K562 (cell line): Measurements from ENCODE around the gene SRPK2. TPM values are rescaled to one million over a fixed set of nuclear protein-coding genes. Genes with fewer than 3 reads are reported as not detected.
"Not testable (repeated sequence)": the region's sequence is repeated elsewhere in the genome, so short reads cannot be mapped to it uniquely, and the experiment has no call there.

ENCODE experiments used
- ATAC-seq: fragments of 200-7000 bp; cut with Tn5 transposase; 3 replicates; pipeline ENCODE4 v1.9.1; 2020; ENCODE audit warnings: moderate library complexity
- BruUV-seq: library from RNA; stranded (reverse); fragments of 400-500 nt; replicated peaks from 2 replicates; lab custom pipeline; 2021; lab: Mats Ljungman, UMichigan
- CTCF ChIA-PET: fragments of 300-600 bp; formaldehyde crosslinking; extraction: SDS; loops from one replicate; lab custom pipeline; 2021; ENCODE audit warnings: low intra/inter-chr PET ratio; lab: Yijun Ruan, JAX
- POLR2A ChIA-PET: fragments of 300-600, 350-650 bp; sonication (Branson Sonifier 250); formaldehyde crosslinking; extraction: SDS; loops from one replicate; lab custom pipeline; 2021; ENCODE audit warnings: antibody characterized with exemption, inconsistent platforms; lab: Yijun Ruan, JAX
- DNase-seq, 4 experiments: peaks; one replicate each; pipeline versions ENCODE4 v3.0.0 to v3.0.0-alpha.2; 2011 to 2018; ENCODE audit warnings: low spot score in 3 of 4, mixed read lengths in 3 of 4; ENCODE audit errors: extremely low read depth in 1 of 4
- FAIRE-seq: peaks from 2 replicates; lab custom pipeline; 2011; peaks lifted over from hg19 to GRCh38; lab: Jason Lieb, UNC
- H2AFZ ChIP-seq: 2 replicates; pipeline ENCODE4 v1.6.0; 2011; ENCODE audit warnings: low read depth, low read length, control low read depth, inconsistent platforms
- H3K27ac ChIP-seq: fragments of 200-600 bp; 3 replicates; pipeline ENCODE4 v1.8.0; 2011; ENCODE audit warnings: low read depth, mild to moderate bottlenecking, control low read depth, inconsistent platforms, low read length, moderate library complexity, mixed read lengths; ENCODE audit errors: extremely low read depth
- H3K27me3 ChIP-seq, 2 experiments: fragments of 300-600 bp in 1 of 2; 2 replicates in 1 of 2; 3 replicates in 1 of 2; pipeline versions ENCODE4 v1.6.0 to v1.8.0; 2011; ENCODE audit warnings: inconsistent platforms in 2 of 2, low read length in 2 of 2, mild to moderate bottlenecking in 1 of 2, mixed read lengths in 1 of 2, moderate library complexity in 1 of 2; ENCODE audit not compliant: control insufficient read depth in 2 of 2, insufficient read depth in 2 of 2
- H3K36me3 ChIP-seq: fragments of 300-600 bp; 3 replicates; pipeline ENCODE4 v1.8.0; 2011; ENCODE audit warnings: mild to moderate bottlenecking, low read length, inconsistent platforms; ENCODE audit not compliant: control insufficient read depth, insufficient read depth
- H3K4me1 ChIP-seq, 2 experiments: fragments of 200-600 bp in 1 of 2; replicated peaks in 1 of 2; 2 replicates in 1 of 2; 3 replicates in 1 of 2; pipeline versions ENCODE4 v1.5.1 to v1.8.0; 2011; ENCODE audit warnings: inconsistent platforms in 2 of 2, low read length in 2 of 2, mild to moderate bottlenecking in 1 of 2, mixed read lengths in 1 of 2, moderate library complexity in 1 of 2; ENCODE audit not compliant: control insufficient read depth in 2 of 2, insufficient read depth in 2 of 2
- H3K4me2 ChIP-seq: 2 replicates; pipeline ENCODE4 v1.6.1; 2011; ENCODE audit warnings: low read length, control low read depth, inconsistent platforms, mixed read lengths; ENCODE audit not compliant: insufficient read depth
- H3K4me3 ChIP-seq: fragments of 200-600 bp; sonication (generic), shearing (Covaris generic); 2 replicates; pipeline ENCODE4 v1.5.1; 2016; ENCODE audit warnings: control low read depth, inconsistent platforms
- H3K79me2 ChIP-seq: fragments of 200-600 bp; 3 replicates; pipeline ENCODE4 v1.8.0; 2011; ENCODE audit warnings: low read length, inconsistent platforms; ENCODE audit not compliant: control insufficient read depth, insufficient read depth
- H3K9ac ChIP-seq, 2 experiments: 2 replicates each; pipeline versions ENCODE4 v1.6.0 to v1.6.1; 2011; ENCODE audit warnings: low read depth in 2 of 2, low read length in 2 of 2, control low read depth in 1 of 2, inconsistent platforms in 1 of 2, mild to moderate bottlenecking in 1 of 2, mixed read lengths in 1 of 2; ENCODE audit not compliant: insufficient read depth in 1 of 2
- H3K9me1 ChIP-seq: one replicate; pipeline ENCODE4 v1.6.0; 2011; ENCODE audit warnings: inconsistent platforms, mild to moderate bottlenecking, low read length, moderate library complexity; ENCODE audit not compliant: control insufficient read depth, insufficient read depth
- H3K9me3 ChIP-seq: replicated peaks from 2 replicates; pipeline ENCODE4 v1.5.1; 2011; ENCODE audit warnings: low read depth, low read length, inconsistent platforms; ENCODE audit not compliant: control insufficient read depth, insufficient read depth
- H4K20me1 ChIP-seq: replicated peaks from 2 replicates; pipeline ENCODE4 v1.6.1; 2011; ENCODE audit warnings: low read length, inconsistent platforms, mixed read lengths; ENCODE audit not compliant: control insufficient read depth, insufficient read depth
- HOXB6 ChIP-seq: fragments of 250-450 bp; sonication (Bioruptor Pico); IDR thresholded peaks from 2 replicates; pipeline ENCODE4 v1.5.1; 2022; ENCODE audit warnings: mild to moderate bottlenecking, borderline replicate concordance
- STAT5B ChIP-seq: fragments of 250-450 bp; sonication (Bioruptor Pico); IDR thresholded peaks from 2 replicates; pipeline ENCODE4 v1.8.0; 2021; ENCODE audit warnings: mild to moderate bottlenecking, inconsistent platforms
- TGIF2 ChIP-seq: sonication (generic); formaldehyde crosslinking; IDR thresholded peaks from 2 replicates; pipeline ENCODE4 v1.8.1; 2022; ENCODE audit warnings: mild to moderate bottlenecking, missing genetic modification reagents, moderate library complexity
- WGBS: fragments of 100-300 bp; shearing (Covaris generic); methylation state at CpG from one replicate; pipeline ENCODE4 v1.1.6; 2016; ENCODE audit warnings: low coverage, mixed read lengths; ENCODE audit not compliant: insufficient coverage; ENCODE audit errors: missing lambda C conversion rate; 5-methylcytosine and 5-hydroxymethylcytosine counted together
- in situ Hi-C: fragments of 300-500 bp; cut with MboI; formaldehyde crosslinking; loops from 4 replicates; pipeline ENCODE4 v1.15.0; 2018; ENCODE audit warnings: inconsistent platforms, mixed read lengths
- intact Hi-C: fragments of 100-400 bp; cut with micrococcal nuclease; formaldehyde crosslinking; loops from 2 replicates; pipeline ENCODE4 v1.14.2; 2022
- polyA plus RNA-seq, 8 experiments: library from polyadenylated mRNA; depleted of rRNA in 4 of 8; stranded (reverse) in 5 of 8; unstranded in 3 of 8; fragments of >200 nt; fragmentation: Nextera tagmentation in 2 of 8; fragmentation: Illumina TruSeq in 1 of 8; extraction: Ambion mirVana in 2 of 8; extraction: Trizol in 1 of 8; gene quantifications; 2 replicates each; pipeline versions ENCODE4 v1.2.1 to v1.2.3, GENCODE V29; 2011 to 2014; ENCODE audit warnings: inconsistent platforms in 1 of 8, missing spikeins in 1 of 8
- total RNA-seq, 7 experiments: library from RNA; depleted of rRNA in 6 of 7; stranded (reverse); fragments of >200 nt in 6 of 7; fragmentation: Illumina TruSeq in 2 of 7; extraction: Trizol in 2 of 7; gene quantifications; 2 replicates each; pipeline versions ENCODE4 v1.2.1 to v1.2.3, GENCODE V29; 2011 to 2021; ENCODE audit warnings: low replicate concordance in 1 of 7
- TF ChIP-seq, protein P1 (sequence below): fragments of 450-650 bp; IDR thresholded peaks from 2 replicates; pipeline ENCODE4 v1.6.1; 2016; ENCODE audit warnings: antibody characterized with exemption

SRPK2 gene
- total and polyA plus RNA-seq, 9 of the 15 experiments (the other 6 are each of a cell fraction or from before 2014, with no cell fraction given): 21.5 to 44.7 (median 33.3) TPM

DNA sequence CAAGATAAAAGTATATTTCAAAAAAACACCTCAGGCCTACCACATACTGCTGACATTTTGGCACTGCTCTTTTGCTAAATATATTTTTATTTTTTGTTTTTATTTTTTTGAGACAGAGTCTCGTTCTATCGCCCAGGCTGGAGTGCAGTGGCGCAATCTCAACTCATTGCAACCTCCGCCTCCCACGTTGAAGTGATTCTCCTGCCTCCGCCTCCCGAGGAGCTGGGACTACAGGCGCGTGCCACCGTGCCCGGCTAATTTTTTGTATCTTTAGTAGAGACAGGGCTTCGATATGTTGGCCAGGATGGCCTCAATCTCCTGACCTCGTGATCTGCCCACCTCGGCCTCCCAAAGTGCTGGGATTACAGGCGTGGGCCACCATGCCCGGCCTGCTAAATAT, 193.8 kb downstream of the SRPK2 start:
- DNase-seq, H3K79me2 ChIP-seq, CTCF ChIA-PET, ATAC-seq, H3K9me3 ChIP-seq, POLR2A ChIA-PET, FAIRE-seq, intact Hi-C loops, in situ Hi-C loops, H3K4me3 ChIP-seq, H3K9ac ChIP-seq, H3K4me1 ChIP-seq, H3K9me1 ChIP-seq, H2AFZ ChIP-seq, H3K27ac ChIP-seq, H3K4me2 ChIP-seq, H3K36me3 ChIP-seq, H3K27me3 ChIP-seq, BruUV-seq: not testable (repeated sequence)
- WGBS: 87% methylated on average over 16 of the region's 16 CpGs
- H4K20me1 ChIP-seq: peaks cover 11% of the 10 kb centered on the region; the same call in 1 of the 2 replicates
- TF ChIP-seq TGIF2 (CRISPR knock-in tag): 0 out of 2 replicates have a peak, but pooled peaks have one; percentile 40

- Histone ChIP-seq H3K4me1 (no peaks in the 10 kb centered on the region), H4K20me1 (no peaks in the 10 kb centered on the region), H3K9me3 (no peaks in the 10 kb centered on the region), H3K79me2 (no peaks in the 10 kb centered on the region), H3K4me2 (no peak overlapping the region), H3K4me3 (no peak overlapping the region), H2AFZ (no peak overlapping the region), H3K36me3 (no peaks in the 10 kb centered on the region), H3K9ac (no peak overlapping the region), H3K27me3 (no peaks in the 10 kb centered on the region), H3K27ac (no peak overlapping the region), H3K9me1 (no peaks in the 10 kb centered on the region)
- DNase-seq (no peak), FAIRE-seq (no peak), ATAC-seq (no peak)
- in situ Hi-C loops (no loop called here), intact Hi-C loops (no loop called here)
- CTCF ChIA-PET: no interaction called here
- no TSS peak for BruUV-seq
- no peak for TF ChIP-seq STAT5B (CRISPR knock-in tag)
- TF ChIP-seq, protein P1, sequence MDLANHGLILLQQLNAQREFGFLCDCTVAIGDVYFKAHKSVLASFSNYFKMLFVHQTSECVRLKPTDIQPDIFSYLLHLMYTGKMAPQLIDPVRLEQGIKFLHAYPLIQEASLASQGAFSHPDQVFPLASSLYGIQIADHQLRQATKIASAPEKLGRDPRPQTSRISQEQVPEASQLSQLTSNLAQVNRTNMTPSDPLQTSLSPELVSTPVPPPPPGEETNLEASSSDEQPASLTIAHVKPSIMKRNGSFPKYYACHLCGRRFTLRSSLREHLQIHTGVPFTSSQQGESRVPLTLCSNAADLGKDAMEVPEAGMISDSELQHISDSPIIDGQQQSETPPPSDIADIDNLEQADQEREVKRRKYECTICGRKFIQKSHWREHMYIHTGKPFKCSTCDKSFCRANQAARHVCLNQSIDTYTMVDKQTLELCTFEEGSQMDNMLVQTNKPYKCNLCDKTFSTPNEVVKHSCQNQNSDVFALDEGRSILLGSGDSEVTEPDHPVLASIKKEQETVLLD: no peak
- TF ChIP-seq HOXB6: no peak
- 75% methylated on average over 2 of the region's 2 CpGs for WGBS
- POLR2A ChIA-PET: interaction anchor here (1.0 to 1.6 kb wide), 3 partner anchors 8 to 21 kb away, joined by 3 to 8 read pairs (median 3); no protein-coding TSS in a partner anchor
Measured at GRCh38 chr7:105191331-105191730, 197.4 kb downstream of the SRPK2 start.
